HCT116 (cell line): Measurements from ENCODE around the gene SPTBN1. TPM values are rescaled to one million over a fixed set of nuclear protein-coding genes. Genes with fewer than 3 reads are reported as not detected.

Source experiments
- ATAC-seq: fragments of 200-7000 bp; cut with Tn5 transposase; 2 replicates; pipeline ENCODE4 v1.9.1; 2020; ENCODE audit warnings: mild to moderate bottlenecking, moderate library complexity
- BruUV-seq: library from RNA; stranded (reverse); fragments of 400-500 nt; replicated peaks from 2 replicates; lab custom pipeline; 2021; lab: Mats Ljungman, UMichigan
- CTCF ChIA-PET: fragments of 300-600 bp; sonication (Branson Sonifier 250); formaldehyde crosslinking; loops from one replicate; lab custom pipeline; 2021; ENCODE audit warnings: antibody characterized with exemption; lab: Charles Lee
- POLR2A ChIA-PET: fragments of 300-600, 350-600 bp; sonication (Branson Sonifier 250); formaldehyde crosslinking; loops from one replicate; lab custom pipeline; 2021; ENCODE audit warnings: antibody characterized with exemption; lab: Charles Lee
- RAD21 ChIA-PET, 2 experiments: fragments of 300-600 bp; sonication (Branson Sonifier 250); formaldehyde crosslinking; loops; one replicate each; lab custom pipeline; 2023; ENCODE audit warnings: low total read pairs in 2 of 2; ENCODE audit not compliant: uncharacterized antibody in 2 of 2, unreplicated experiment in 2 of 2, low non-redundant PET in 1 of 2; lab: Charles Lee
- DNase-seq: peaks from one replicate; pipeline ENCODE4 v3.0.0-alpha.2; 2010; ENCODE audit warnings: low read depth, low spot score
- H2AFZ ChIP-seq: fragments of 200-600 bp; shearing (Covaris generic), sonication (generic); 2 replicates; pipeline ENCODE4 v1.6.1; 2017; ENCODE audit warnings: low read depth, mixed run types, mixed read lengths, antibody characterized with exemption, low read length; ENCODE audit not compliant: poor library complexity, severe bottlenecking
- H3K27ac ChIP-seq: 2 replicates; pipeline ENCODE4 v1.5.1; 2012; ENCODE audit warnings: low read depth, low read length
- H3K27me3 ChIP-seq: fragments of 200-600 bp; sonication (generic); 2 replicates; pipeline ENCODE4 v1.6.1; 2016; ENCODE audit warnings: mixed run types, low read length, mixed read lengths; ENCODE audit not compliant: insufficient read depth
- H3K36me3 ChIP-seq, 2 experiments: fragments of 200-500 bp in 1 of 2; fragments of 200-600 bp in 1 of 2; sonication (Bioruptor generic) in 1 of 2; sonication (generic) in 1 of 2; 2 replicates each; pipeline versions ENCODE4 v1.5.1 to v1.6.1; 2014 to 2016; ENCODE audit warnings: low read length in 2 of 2, inconsistent platforms in 1 of 2, mixed read lengths in 1 of 2, mixed run types in 1 of 2; ENCODE audit not compliant: insufficient read depth in 2 of 2, control insufficient read depth in 1 of 2
- H3K4me1 ChIP-seq, 2 experiments: fragments of 200-600 bp in 1 of 2; sonication (generic) in 1 of 2; 2 replicates each; pipeline versions ENCODE4 v1.5.1 to v1.6.1; 2012 to 2017; ENCODE audit warnings: low read length in 2 of 2, inconsistent platforms in 1 of 2, mild to moderate bottlenecking in 1 of 2, mixed read lengths in 1 of 2, mixed run types in 1 of 2, moderate library complexity in 1 of 2; ENCODE audit not compliant: insufficient read depth in 2 of 2, control insufficient read depth in 1 of 2
- H3K4me2 ChIP-seq: fragments of 200-600 bp; sonication (generic); 2 replicates; pipeline ENCODE4 v1.6.1; 2017; ENCODE audit warnings: mixed run types, low read length, mixed read lengths
- H3K4me3 ChIP-seq, 2 experiments: fragments of 200-600 bp in 1 of 2; sonication (generic) in 1 of 2; replicated peaks in 1 of 2; 2 replicates each; pipeline ENCODE4 v1.5.1; 2011 to 2016; ENCODE audit warnings: low read length in 2 of 2, control low read depth in 1 of 2, low read depth in 1 of 2, mild to moderate bottlenecking in 1 of 2, mixed read lengths in 1 of 2, mixed run types in 1 of 2
- H3K79me2 ChIP-seq: fragments of 200-600 bp; sonication (generic); 2 replicates; pipeline ENCODE4 v1.6.1; 2017; ENCODE audit warnings: mild to moderate bottlenecking, mixed run types, low read length, moderate library complexity, mixed read lengths; ENCODE audit not compliant: insufficient read depth
- H3K9ac ChIP-seq: fragments of 200-600 bp; sonication (generic); 2 replicates; pipeline ENCODE4 v1.6.1; 2016; ENCODE audit warnings: low read length, mixed read lengths
- H3K9me2 ChIP-seq: fragments of 200-600 bp; sonication (generic), shearing (Covaris generic); 2 replicates; pipeline ENCODE4 v1.6.1; 2017; ENCODE audit warnings: mixed run types, mild to moderate bottlenecking, moderate library complexity; ENCODE audit not compliant: insufficient read depth
- H3K9me3 ChIP-seq, 2 experiments: fragments of 200-500 bp in 1 of 2; fragments of 200-600 bp in 1 of 2; sonication (Bioruptor generic) in 1 of 2; sonication (generic) in 1 of 2; 2 replicates each; pipeline ENCODE4 v1.6.1; 2014 to 2017; ENCODE audit warnings: low read length in 2 of 2, mixed read lengths in 2 of 2, inconsistent platforms in 1 of 2, low read depth in 1 of 2, mild to moderate bottlenecking in 1 of 2, mixed run types in 1 of 2, moderate library complexity in 1 of 2; ENCODE audit not compliant: control insufficient read depth in 1 of 2, insufficient read depth in 1 of 2
- H4K20me1 ChIP-seq: fragments of 200-600 bp; sonication (generic), shearing (Covaris generic); 2 replicates; pipeline ENCODE4 v1.6.1; 2017; ENCODE audit warnings: mixed run types, mild to moderate bottlenecking, moderate library complexity; ENCODE audit not compliant: insufficient read depth
- ATF3 ChIP-seq: IDR thresholded peaks from 2 replicates; pipeline ENCODE4 v1.6.1; 2012
- CEBPB ChIP-seq: IDR thresholded peaks from 2 replicates; pipeline ENCODE4 v1.6.1; 2012; ENCODE audit warnings: low read depth
- CTCF ChIP-seq, 3 experiments: fragments of 200-600 bp in 1 of 3; sonication (generic) in 1 of 3; IDR thresholded peaks in 2 of 3; conservative IDR thresholded peaks in 1 of 3; 2 replicates each; pipeline ENCODE4 v1.5.1; 2012 to 2017; ENCODE audit warnings: low read depth in 2 of 3, low read length in 2 of 3, antibody characterized with exemption in 1 of 3, borderline replicate concordance in 1 of 3, control low read depth in 1 of 3, mild to moderate bottlenecking in 1 of 3, mixed read lengths in 1 of 3, mixed run types in 1 of 3, moderate library complexity in 1 of 3; ENCODE audit not compliant: insufficient read depth in 1 of 3
- EGR1 ChIP-seq: IDR thresholded peaks from 2 replicates; pipeline ENCODE4 v1.6.1; 2012; ENCODE audit warnings: low read depth
- EZH2 ChIP-seq: fragments of 200-600 bp; sonication (generic); IDR thresholded peaks from 2 replicates; pipeline ENCODE4 v1.6.1; 2017; ENCODE audit warnings: antibody characterized with exemption, mixed run types
- FOSL1 ChIP-seq: IDR thresholded peaks from 2 replicates; pipeline ENCODE4 v1.6.1; 2012; ENCODE audit warnings: low read depth
- JUND ChIP-seq: IDR thresholded peaks from 2 replicates; pipeline ENCODE4 v1.6.1; 2012
- MAX ChIP-seq: IDR thresholded peaks from 2 replicates; pipeline ENCODE4 v1.6.1; 2012
- POLR2AphosphoS5 ChIP-seq: IDR thresholded peaks from 2 replicates; pipeline ENCODE4 v1.6.1; 2011; ENCODE audit warnings: mild to moderate bottlenecking, low read depth, low read length, moderate library complexity
- REST ChIP-seq: IDR thresholded peaks from 2 replicates; pipeline ENCODE4 v1.6.1; 2012; ENCODE audit warnings: low read depth
- SIN3A ChIP-seq: IDR thresholded peaks from 2 replicates; pipeline ENCODE4 v1.6.1; 2012; ENCODE audit warnings: low read depth
- YY1 ChIP-seq: IDR thresholded peaks from 2 replicates; pipeline ENCODE4 v1.6.1; 2011; ENCODE audit warnings: low read length, low read depth, moderate library complexity, mild to moderate bottlenecking; ENCODE audit not compliant: insufficient replicate concordance; ENCODE audit errors: extremely low read depth
- intact Hi-C: fragments of 100-400 bp; cut with micrococcal nuclease; formaldehyde crosslinking; loops from 2 replicates; pipeline ENCODE4 v1.10.0; 2022
- total RNA-seq: library from RNA; stranded (reverse); gene quantifications from one replicate; pipeline ENCODE4 v1.2.1, GENCODE V29; 2021; ENCODE audit not compliant: unreplicated experiment

The SPTBN1 gene
- total RNA-seq, 1 experiment from 2014 or later: 84.4 TPM

- no peak overlapping the region for H2AFZ ChIP-seq
- H3K27me3 ChIP-seq: no peaks in the 10 kb centered on the region
- peak overlapping the region; percentile 77 to 94 for H3K4me3 ChIP-seq
- ChIA-PET RAD21 (interaction anchor here in 1 of 2 experiments (0.6 kb wide), 1 partner anchor 11 kb away, joined by 3 read pairs; no protein-coding TSS in a partner anchor), POLR2A (interaction anchor here (0.6 to 1.5 kb wide), 4 partner anchors 9 to 1114 kb away, joined by 3 to 6 read pairs (median 4); no protein-coding TSS in a partner anchor), CTCF (interaction anchor here (0.6 kb wide), 1 partner anchor 81 kb away, joined by 3 read pairs; no protein-coding TSS in a partner anchor)
- ATAC-seq (no peak), DNase-seq (no peak)
- no peaks in the 10 kb centered on the region for H3K9me2 ChIP-seq
- BruUV-seq: no TSS peak
- no peaks in the 10 kb centered on the region for H3K9me3 ChIP-seq
- peak overlapping the region; percentile 88 for H3K9ac ChIP-seq
- peak overlapping the region; percentile 91 for H3K27ac ChIP-seq
- no peaks in the 10 kb centered on the region for H3K36me3 ChIP-seq
- TF ChIP-seq CEBPB (peak; percentile 54; the same call in 1 of the 2 replicates), MAX (0 out of 2 replicates have a peak, but pooled peaks have one; percentile 31), SIN3A (peak; percentile 12), ATF3 (no peak), POLR2AphosphoS5 (no peak; the same call in 1 of the 2 replicates)
- no peaks in the 10 kb centered on the region for H4K20me1 ChIP-seq
- H3K4me2 ChIP-seq: peak overlapping the region; percentile 88
- intact Hi-C loops: no loop called here
- peaks cover 71% of the 10 kb centered on the region for H3K79me2 ChIP-seq
- H3K4me1 ChIP-seq: peaks cover 14 to 22% of the 10 kb centered on the region in 2 experiments
Measured at GRCh38 chr2:54560146-54560881, 104.2 kb downstream of the SPTBN1 start.

- H3K36me3 ChIP-seq: no peaks in the 10 kb centered on the region
- BruUV-seq: no TSS peak
- ChIA-PET CTCF (no interaction called here), POLR2A (interaction anchor here (1.5 kb wide), 1 partner anchor 8 kb away, joined by 6 read pairs; no protein-coding TSS in a partner anchor), RAD21 (no interaction called here)
- H3K9me2 ChIP-seq: no peaks in the 10 kb centered on the region
- peak overlapping the region; percentile 88 for H3K4me2 ChIP-seq
- DNase-seq (no peak), ATAC-seq (no peak)
- peak overlapping the region; percentile 77 to 94; a peak in 2 of 4 replicates for H3K4me3 ChIP-seq
- no peaks in the 10 kb centered on the region for H3K27me3 ChIP-seq
- H3K9ac ChIP-seq: peak overlapping the region; percentile 88; the same call in 1 of the 2 replicates
- no peak overlapping the region for H2AFZ ChIP-seq
- peaks cover 14 to 21% of the 10 kb centered on the region in 2 experiments for H3K4me1 ChIP-seq
- H3K27ac ChIP-seq: peak overlapping the region; percentile 91; the same call in 1 of the 2 replicates
- no peaks in the 10 kb centered on the region for H4K20me1 ChIP-seq
- peaks cover 78% of the 10 kb centered on the region for H3K79me2 ChIP-seq
- intact Hi-C loops: no loop called here
- H3K9me3 ChIP-seq: no peaks in the 10 kb centered on the region
- no peak for TF ChIP-seq CEBPB
- no peak for TF ChIP-seq EZH2
- TF ChIP-seq CTCF (IDR thresholded peaks at IDR 0.05 in 2 of 3, conservative IDR thresholded peaks at IDR 0.05 in 1 of 3; ENCODE audit: borderline replicate concordance in 1 of 3, insufficient read depth in 1 of 3, low read depth in 2 of 3, low read length in 2 of 3): no peak
- no peak for TF ChIP-seq FOSL1
- TF ChIP-seq EGR1: no peak
- no peak for TF ChIP-seq YY1
- no peak for TF ChIP-seq REST
- TF ChIP-seq JUND: no peak
- no peak for TF ChIP-seq MAX
Measured at GRCh38 chr2:54561010-54561409, 104.9 kb downstream of the SPTBN1 start.
